ENCODE results near the gene HCFC1.

Gene HCFC1

GRCh38 chrX:153925739-153926551, 45.7 kb downstream of the HCFC1 start, which contains the start of gene ARHGAP4:
TSS of gene ARHGAP4 (minus strand) at chrX:153926264. CDS start at chrX:153926202, 62 bp downstream.
- FAIRE-seq = no peak

GRCh38 chrX:153925387-153925738, 46.3 kb downstream of the HCFC1 start:
- FAIRE-seq = no peak
- DNase-seq (ENCODE audit: low spot score) = no peak

More at GRCh38 chrX:153925739-153926551, 45.7 kb downstream of the HCFC1 start, which contains the start of gene ARHGAP4:
- no peak for DNase-seq (ENCODE audit: low spot score)

- FAIRE-seq = no peak
- no peak for DNase-seq (ENCODE audit: low spot score)
These were observed 47.3 kb downstream of the HCFC1 start for GRCh38 chrX:153924149-153924861.

- DNase-seq (ENCODE audit: low spot score) (peak; percentile 64), FAIRE-seq (no peak)
These were observed 48.4 kb downstream of the HCFC1 start for GRCh38 chrX:153922932-153923857.

- no peak for DNase-seq (ENCODE audit: low spot score)
- no peak for FAIRE-seq
These were observed 49.8 kb downstream of the HCFC1 start for GRCh38 chrX:153921511-153922446.

GRCh38 chrX:153921070-153921469, 50.5 kb downstream of the HCFC1 start:
- FAIRE-seq (no peak), DNase-seq (ENCODE audit: low spot score) (no peak)

- no peak for FAIRE-seq
- no peak for DNase-seq (ENCODE audit: low spot score)
These were observed 51.1 kb downstream of the HCFC1 start for GRCh38 chrX:153920546-153920945.

- DNase-seq (ENCODE audit: low spot score) (no peak), FAIRE-seq (peak; percentile 35)
These were observed 52.3 kb downstream of the HCFC1 start for GRCh38 chrX:153919281-153919680.

- no peak for FAIRE-seq
- no peak for DNase-seq (ENCODE audit: low spot score)
These were observed 53.7 kb downstream of the HCFC1 start for GRCh38 chrX:153917869-153918268.

GRCh38 chrX:153913701-153914100, 57.9 kb downstream of the HCFC1 start:
- DNase-seq (ENCODE audit: low spot score) (no peak), FAIRE-seq (no peak)

GRCh38 chrX:153913211-153913610, 58.4 kb downstream of the HCFC1 start:
- DNase-seq (ENCODE audit: low spot score) (no peak), FAIRE-seq (no peak)

GRCh38 chrX:153911798-153912197, 59.8 kb downstream of the HCFC1 start:
- FAIRE-seq (no peak), DNase-seq (ENCODE audit: low spot score) (no peak)

- no peak for FAIRE-seq
- DNase-seq (ENCODE audit: low spot score) = no peak
These were observed 61.2 kb downstream of the HCFC1 start for GRCh38 chrX:153910446-153910845.

- no peak for FAIRE-seq
- no peak for DNase-seq (ENCODE audit: low spot score)
These were observed 61.6 kb downstream of the HCFC1 start for GRCh38 chrX:153909980-153910360.

GRCh38 chrX:153909024-153909979, 62.3 kb downstream of the HCFC1 start:
- DNase-seq (ENCODE audit: low spot score) (no peak), FAIRE-seq (no peak)

GRCh38 chrX:153908219-153908860, 63.3 kb downstream of the HCFC1 start:
- no peak for FAIRE-seq
- no peak for DNase-seq (ENCODE audit: low spot score)

GRCh38 chrX:153907456-153907855, 64.2 kb downstream of the HCFC1 start:
- no peak for DNase-seq (ENCODE audit: low spot score)
- FAIRE-seq = no peak

- FAIRE-seq = no peak
These were observed 65.3 kb downstream of the HCFC1 start for GRCh38 chrX:153906126-153906917.

More at GRCh38 chrX:153906126-153906917, 65.3 kb downstream of the HCFC1 start:
- no peak for DNase-seq (ENCODE audit: low spot score)
